CD4-positive, alpha-beta T cell treated with Interleukin-6 at 100 ng/mL for 8 hours (primary cell): ENCODE results near the gene SCCPDH.
"Not testable (repeated sequence)": the region's sequence is repeated elsewhere in the genome, so short reads cannot be mapped to it uniquely, and the experiment has no call there.

Experiments
- DNase-seq: peaks from one replicate; pipeline ENCODE4 v3.0.0-alpha.2; 2020; ENCODE audit warnings: mixed read lengths, low spot score

Gene SCCPDH, protein sequence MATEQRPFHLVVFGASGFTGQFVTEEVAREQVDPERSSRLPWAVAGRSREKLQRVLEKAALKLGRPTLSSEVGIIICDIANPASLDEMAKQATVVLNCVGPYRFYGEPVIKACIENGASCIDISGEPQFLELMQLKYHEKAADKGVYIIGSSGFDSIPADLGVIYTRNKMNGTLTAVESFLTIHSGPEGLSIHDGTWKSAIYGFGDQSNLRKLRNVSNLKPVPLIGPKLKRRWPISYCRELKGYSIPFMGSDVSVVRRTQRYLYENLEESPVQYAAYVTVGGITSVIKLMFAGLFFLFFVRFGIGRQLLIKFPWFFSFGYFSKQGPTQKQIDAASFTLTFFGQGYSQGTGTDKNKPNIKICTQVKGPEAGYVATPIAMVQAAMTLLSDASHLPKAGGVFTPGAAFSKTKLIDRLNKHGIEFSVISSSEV

DNA sequence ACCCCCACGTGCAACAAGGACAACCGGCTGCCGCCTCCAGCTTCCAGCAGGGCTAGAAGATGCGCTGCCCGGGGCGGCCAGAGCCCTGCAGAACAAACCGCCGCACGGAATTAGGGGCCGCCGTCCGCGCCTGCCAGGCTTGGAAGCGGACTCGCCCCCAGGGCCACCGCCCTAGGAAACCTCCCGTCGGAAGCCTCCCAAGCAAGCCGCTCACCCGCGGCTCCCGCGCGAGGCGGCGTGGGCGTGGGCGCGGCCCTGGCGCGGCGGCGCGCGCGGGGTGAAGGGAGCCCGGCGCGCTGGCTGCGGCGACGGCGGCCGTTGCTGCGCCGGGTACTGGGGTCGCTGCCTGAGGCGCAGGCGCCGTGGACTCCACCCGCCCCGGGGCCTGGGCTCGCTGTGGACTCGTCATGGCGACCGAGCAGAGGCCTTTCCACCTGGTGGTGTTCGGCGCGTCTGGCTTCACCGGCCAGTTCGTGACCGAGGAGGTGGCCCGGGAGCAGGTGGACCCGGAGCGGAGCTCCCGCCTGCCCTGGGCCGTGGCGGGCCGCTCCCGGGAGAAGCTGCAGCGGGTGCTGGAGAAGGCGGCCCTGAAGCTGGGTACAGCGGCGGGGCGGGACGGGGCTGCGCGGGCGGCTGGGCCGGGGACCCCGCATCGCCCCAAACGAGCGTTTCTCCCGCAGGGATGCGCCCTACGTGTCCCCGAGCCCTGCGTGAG is at the start of gene SCCPDH:
Gene SCCPDH, plus strand, starts transcription at position 394 of the 715 bp plus-strand sequence. Its CDS starts 14 bp downstream, at position 408.
- peak; percentile 34 for DNase-seq

- DNase-seq: no peak
Measured at GRCh38 chr1:246677842-246678241, 46.4 kb upstream of the SCCPDH start.

DNA sequence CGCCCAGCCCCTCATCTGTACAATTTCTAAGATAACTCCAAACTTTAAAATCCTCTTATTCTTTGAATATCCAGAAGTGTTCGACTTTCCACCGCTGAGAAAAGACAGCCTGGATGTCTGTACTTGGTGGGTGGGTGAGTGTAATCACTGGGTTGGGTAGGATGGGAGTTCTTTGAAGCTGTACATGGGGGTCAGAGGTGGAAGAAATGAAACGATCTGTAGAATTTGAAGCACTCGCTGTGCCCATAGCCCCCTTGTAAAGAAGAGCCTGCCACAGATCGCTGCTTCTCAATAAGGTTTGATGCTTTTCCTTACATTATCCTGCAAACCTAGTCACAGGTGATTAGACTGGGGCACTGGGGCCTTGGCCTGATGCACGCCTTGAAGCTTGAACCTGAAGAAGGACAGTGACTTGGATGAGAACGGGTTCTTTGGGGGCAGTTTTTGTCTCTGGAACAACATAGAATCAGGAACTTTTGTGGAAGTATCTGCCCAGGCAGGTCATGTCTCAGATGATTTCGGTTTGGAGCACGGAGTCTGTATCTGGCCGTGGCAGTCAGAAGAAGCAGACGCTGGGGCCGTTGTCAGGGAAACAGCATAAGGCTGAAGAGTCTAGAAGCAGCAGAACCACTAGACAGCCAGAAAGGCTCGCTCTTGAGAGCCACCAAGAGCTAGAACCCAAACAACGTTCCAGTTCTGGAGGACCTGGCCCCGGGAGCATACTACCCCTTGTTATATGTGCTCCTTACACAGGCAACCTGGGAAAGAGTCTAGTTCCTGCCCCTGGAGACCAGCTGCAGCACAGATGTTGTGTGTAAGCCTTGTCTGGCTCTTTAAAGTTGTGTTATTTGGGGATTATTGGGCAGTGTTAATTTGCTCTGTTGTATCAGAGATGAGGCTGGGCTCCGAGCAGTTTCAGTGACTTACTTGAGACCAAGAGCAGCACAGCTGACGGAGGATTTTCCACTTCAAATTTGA is 45.1 kb upstream of the SCCPDH start:
- no peak for DNase-seq

- no peak for DNase-seq
Measured at GRCh38 chr1:246679794-246680177, 44.4 kb upstream of the SCCPDH start.

DNA sequence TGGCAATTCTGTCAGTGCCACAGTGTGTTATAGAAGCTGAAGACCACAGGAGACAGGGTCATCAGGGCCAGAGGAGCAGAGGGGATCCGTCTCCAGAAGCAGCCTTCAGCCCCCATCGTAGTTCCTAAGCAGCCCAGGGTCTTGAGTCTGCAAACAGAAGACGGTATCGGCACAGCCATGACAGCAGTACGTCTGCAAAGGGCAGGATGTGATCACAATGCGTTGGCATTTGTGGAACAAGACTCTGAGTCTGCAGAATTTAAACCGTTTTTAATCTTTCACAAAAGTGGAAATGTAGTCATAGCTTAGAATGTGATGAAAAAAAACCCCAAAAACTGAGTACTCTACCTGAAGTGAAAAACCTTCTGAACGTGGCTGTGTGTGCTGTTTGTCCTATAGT is 44.0 kb upstream of the SCCPDH start:
- no peak for DNase-seq

GRCh38 chr1:246680696-246681130 is 43.5 kb upstream of the SCCPDH start:
- DNase-seq: no peak

DNA sequence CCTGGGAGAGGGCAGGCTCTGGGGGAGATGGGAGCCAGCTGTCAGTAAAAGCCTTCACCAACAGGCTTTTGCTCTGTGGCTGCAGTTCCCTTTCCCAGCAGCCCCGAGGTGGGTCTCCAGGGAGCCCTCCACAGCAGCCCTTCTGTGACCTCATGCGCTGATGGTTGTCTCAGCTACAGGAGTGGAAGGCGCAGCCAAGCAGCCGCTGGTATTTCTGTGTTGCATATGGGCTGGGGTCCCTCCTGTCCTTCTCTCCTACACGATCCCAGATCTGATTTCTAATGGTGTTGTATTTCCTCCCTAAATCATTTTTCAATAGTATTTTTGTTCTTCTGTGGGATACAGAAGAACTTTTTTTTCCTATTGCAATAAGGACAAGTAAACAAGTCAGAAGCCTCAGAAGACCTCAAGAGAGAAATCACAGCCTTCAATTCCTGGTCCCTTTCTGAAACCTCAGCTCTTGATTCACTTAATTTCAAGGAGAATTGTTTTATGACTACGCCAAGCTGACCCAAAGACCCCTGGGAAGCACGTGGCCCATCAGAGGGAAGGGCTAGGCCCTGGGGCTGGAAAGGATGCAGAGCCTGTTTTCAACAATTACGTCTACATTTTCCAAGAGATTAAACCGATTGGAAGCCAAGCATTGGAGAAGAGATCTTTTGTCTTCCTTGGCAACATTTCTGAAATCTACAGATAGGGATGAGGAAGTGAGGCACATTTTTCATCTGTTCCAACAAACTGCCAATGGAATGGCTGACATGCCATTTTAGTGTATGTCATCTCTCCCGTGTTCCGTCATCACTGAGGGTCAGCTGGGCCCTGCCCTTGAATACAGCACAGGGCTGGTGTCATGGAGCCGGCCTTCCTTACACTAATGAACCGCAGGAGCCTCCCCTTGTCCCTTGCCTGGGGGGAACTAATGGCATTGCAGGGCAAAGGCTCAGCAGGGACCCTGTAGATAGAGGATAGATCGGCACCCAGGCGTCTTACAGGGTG is 42.0 kb upstream of the SCCPDH start:
- no peak for DNase-seq

DNA sequence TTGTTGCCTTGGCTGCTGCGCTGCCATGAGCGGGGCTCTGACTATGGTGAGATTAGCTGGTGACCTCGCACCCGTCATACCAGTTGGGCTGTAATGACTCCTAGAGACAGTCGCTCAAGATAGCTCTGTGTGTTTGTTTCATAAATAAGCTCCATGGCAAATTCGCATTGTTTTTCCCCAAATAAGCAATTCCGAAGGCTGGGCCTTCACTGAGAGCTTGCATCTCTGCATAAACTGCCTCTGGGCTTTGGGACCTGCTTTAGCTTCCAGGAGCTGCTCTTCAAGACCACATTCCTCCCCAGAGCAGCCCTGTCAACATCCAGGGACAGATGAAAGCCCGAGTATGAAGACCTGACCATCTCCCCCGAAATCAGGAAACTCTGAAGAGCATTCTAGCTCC is 40.7 kb upstream of the SCCPDH start:
- DNase-seq: no peak

- no peak for DNase-seq
Measured at GRCh38 chr1:246687002-246687401, 37.2 kb upstream of the SCCPDH start.

- peak; percentile 31 for DNase-seq
Measured at GRCh38 chr1:246689409-246690008, 34.7 kb upstream of the SCCPDH start.

DNA sequence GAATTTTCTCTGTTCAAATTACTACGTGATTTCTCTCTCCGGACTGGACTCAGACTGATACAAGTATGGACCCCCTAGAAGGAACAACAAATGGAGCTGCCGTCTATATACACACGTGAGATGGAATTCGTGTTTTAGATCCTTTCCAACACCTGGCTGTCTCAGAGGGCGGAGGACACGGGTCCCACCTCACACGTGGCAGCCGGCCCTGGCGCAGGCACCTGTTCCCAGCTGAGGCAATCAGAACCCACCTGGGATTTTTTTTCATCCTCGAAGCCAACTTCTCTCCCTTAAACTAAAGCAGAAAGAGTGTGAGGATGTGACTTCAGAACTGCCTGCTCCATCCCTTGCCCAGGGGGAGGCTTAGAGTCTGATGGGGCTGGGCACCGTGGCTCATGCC is 34.1 kb upstream of the SCCPDH start:
- DNase-seq: no peak

GRCh38 chr1:246691622-246692495 is 32.4 kb upstream of the SCCPDH start:
- no peak for DNase-seq

DNA sequence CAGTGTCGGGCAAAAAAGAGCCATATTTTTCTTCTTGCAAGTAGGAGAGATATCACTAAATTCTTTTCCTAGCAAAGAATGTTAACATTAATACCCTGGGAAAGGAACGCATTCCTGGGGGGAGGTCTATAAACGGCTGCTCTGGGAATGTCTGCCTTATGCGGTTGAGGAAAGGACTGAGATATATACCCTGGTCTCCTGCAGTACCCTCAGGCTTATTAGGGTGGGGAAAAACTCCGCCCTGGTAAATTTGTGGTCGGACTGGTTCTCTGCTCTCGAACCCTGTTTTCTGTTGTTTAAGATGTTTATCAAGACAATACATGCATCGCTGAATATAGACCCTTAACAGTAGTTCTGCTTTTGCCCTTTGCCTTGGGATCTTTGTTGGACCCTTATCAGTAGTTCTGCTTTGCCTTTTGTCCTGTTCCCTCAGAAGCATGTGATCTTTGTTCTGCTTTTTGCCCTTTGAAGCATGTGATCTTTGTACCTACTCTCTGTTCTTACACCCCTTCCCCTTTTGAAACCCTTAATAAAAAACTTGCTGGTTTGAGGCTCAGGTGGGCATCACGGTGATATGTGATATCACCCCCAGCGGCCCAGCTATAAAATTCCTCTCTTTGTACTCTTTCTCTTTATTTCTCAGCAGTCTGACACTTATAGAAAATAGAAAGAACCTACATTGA is 29.9 kb upstream of the SCCPDH start:
- DNase-seq: not testable (repeated sequence)

GRCh38 chr1:246695136-246695535 is 29.1 kb upstream of the SCCPDH start:
- no peak for DNase-seq

DNA sequence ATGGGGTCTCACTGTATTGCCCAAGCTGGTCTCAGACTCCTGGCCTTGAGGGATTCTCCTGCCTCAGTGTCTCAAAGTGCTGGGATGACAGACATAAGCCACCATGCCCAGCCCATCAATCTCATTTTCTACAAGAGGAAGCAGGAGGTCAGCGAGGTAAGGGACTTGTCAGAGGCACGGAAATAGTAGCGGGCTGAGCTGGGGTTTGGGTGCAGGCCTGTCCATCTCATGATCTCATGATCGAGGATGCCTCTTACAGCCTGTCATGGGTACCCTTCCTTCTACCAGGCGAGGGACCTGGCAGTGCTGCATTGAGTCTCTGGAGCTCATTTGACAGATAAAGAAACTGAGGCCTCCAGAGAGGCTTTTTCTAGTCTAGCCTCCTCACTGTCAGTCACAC is 28.5 kb upstream of the SCCPDH start:
- no peak for DNase-seq

- no peak for DNase-seq
Measured at GRCh38 chr1:246698466-246699094, 25.6 kb upstream of the SCCPDH start.

DNA sequence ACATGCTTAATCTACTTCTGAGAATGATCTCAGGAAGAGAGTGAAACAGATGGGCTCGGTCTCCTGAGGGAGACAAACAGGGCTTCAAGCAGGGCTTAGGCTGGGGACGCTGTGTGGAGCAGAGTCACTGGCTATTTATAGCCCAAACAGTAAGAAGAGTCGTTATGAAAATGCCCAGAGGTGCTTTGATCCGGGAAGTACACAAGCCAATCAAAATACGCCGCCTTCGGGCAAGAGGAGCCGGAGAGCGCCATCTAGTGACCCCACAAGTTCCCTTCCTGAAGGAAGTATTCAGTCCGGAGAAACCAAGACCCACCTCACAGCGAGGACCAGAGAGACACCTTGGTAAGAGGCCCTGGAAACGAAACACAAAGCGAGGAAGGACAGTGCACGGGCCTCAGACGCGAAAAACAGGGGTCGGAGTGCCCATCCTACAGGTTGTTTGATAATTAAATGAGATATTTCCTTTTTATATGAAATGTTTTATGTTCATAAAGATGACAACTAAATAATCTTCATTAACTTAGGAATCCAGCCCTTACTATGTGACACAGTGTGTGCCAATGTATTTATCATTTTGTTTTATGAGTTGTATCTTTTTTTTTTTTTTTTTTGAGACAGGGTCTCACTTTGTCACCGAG is 25.0 kb upstream of the SCCPDH start:
- peak; percentile 85 for DNase-seq

GRCh38 chr1:246703581-246703980 is 20.6 kb upstream of the SCCPDH start:
- no peak for DNase-seq
